HG03558 (cell line): Measurements from ENCODE around the gene TEX13A.

ENCODE experiments used
- ATAC-seq: cut with Tn5 transposase; IDR thresholded peaks from one replicate; pipeline ENCODE4 v1.9.1; 2021; ENCODE audit warnings: moderate number of reproducible peaks; ENCODE audit not compliant: unreplicated experiment; ENCODE audit errors: extremely low read depth

TEX13A gene

DNA sequence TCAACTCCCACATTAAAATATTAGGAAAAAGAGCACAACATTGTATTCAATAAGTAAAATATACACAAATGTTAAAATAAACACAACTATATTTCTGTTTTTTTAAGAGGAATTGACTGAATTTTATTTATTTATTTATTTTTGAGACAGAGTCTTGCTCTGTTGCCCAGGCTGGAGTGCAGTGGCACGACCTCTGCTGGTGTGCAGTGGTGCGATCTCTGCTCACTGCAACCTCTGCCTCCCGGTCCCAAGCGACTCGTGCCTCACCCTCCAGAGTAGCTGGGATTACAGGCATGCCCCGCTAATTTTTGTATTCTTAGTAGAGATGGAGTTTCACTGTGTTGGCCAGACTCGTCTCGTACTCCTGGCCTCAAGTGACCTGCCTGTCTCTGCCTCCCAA is 31.4 kb downstream of the TEX13A start:
- no peak for ATAC-seq

DNA sequence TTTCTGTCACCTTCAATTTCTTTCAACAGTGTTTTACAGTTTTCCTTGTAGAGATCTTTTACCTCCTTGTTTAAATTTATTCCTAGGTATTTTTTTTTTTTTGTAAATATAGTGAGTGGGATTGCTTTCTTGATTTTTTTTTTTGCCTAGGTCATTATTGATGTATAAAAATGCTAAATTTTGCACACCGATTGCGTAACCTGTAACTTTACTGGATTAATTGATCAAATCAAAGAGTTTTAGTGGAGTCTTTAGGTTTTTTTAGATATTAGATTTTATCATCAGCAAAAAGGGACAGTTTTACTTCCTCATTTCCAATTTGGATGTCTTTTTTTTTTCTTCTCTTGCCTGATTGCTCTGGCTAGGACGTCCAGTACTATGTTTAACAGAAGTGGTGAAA is 40.9 kb downstream of the TEX13A start:
- no peak for ATAC-seq

DNA sequence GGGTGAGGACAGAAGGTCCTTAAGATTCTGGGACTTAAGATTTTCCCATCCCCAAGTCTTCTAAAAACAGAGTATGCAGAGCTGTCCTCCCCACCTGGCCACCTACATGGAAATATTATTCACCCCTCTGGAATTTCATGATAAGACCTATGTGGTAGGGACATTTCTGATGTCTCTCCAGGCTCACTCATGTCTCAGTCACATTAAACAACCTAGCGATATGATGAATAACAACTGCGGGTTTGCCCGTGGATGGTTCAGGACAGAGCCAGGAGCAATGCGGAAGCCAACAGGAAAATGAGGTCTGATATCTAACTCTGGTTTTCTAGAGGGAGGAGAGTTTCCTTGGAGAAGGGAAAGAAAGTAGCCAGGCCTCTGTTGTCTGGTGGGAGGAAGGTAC is 47.4 kb downstream of the TEX13A start:
- ATAC-seq, result no peak
